KG1 (cell line): ENCODE measurements around the gene NBPF6.
"Not testable (repeated sequence)": the region's sequence is repeated elsewhere in the genome, so short reads cannot be mapped to it uniquely, and the experiment has no call there.

Experiments used
- DNase-seq: peaks from one replicate; lab custom pipeline; 2025; lab: John Stamatoyannopoulos, UW

NBPF6 gene

DNA sequence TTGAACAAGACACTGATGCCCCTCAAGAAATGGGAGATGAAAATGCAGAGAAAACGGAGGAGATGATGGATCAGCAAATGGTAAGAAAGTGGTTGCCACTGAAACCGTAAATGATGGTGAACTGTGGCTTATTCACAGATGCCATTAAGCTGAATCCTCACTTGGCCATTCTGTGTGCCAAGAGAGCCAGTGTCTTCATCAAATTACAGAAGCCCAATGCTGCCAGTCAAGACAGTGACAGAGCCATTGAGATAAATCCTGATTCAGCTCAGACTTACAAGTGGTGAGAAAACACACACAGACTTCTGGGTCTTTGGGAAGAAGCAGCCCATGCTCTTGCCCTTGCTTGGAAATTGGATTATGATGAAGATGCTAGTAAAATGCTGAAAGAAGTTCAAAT lies 52.5 kb downstream of the NBPF6 start:
- DNase-seq, result no peak

DNA sequence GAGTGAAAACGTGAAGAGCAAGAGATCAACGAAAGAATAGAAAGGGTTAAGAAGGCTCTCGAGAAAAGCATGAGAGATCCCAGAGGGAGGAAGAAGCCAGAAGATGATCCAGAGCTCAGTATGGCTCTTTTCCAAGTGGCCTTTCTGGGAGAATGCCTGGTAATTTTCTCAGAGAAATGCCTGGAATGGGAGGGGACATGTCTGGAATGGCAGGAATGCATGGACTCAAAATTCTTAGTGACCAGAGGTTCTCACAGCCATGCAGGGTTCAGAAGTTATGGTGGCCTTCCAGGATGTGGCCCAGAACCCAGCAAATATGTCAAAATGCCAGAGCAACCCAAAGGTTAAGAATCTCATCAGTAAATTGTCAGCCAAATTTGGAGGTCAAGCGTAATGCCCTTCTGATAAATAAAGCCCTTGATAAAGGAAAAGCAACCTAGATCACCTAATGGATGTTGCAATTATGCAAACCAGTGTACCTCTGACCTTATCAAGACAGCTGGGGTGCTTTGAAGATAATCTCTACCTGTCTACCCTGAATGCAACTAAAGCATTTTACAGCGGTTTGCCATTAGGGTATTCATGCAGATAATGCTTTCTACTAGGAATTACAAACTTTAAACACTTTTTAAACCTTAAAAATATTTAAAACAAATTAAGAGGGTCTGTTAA lies 53.1 kb downstream of the NBPF6 start:
- DNase-seq, result no peak

DNA sequence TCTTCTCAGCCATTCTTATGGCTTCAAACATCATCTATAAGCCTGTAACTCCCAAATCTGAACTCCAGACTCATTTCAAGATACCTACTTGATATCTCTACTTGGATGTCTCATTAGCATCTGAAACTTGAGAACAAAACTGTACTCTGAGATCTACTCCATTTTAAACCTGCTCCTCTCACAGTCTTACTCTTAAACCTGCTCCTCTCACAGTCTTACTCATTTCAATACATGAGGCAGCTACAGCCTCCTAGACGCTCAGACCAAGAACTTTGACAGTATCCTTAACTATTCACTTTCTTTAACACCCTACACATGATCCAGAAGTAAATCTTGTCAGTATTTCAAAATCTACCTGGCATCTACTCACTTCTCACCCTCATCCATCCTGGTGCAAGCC lies 54.3 kb downstream of the NBPF6 start:
- no peak for DNase-seq

DNA sequence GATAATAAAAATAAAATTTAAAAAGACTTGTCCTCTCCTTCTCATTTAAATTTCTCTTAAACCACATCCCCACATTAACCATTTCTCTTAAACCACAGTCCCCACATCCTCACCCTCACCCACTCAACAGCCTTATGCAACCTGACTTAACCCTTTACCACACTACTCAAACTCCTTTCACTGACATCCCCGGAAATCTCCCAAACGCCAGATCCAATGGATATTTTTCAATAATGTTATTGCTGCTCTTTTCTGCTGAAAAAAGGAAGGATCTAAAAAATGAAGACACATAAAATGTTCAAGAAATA lies 55.6 kb downstream of the NBPF6 start:
- DNase-seq, result no peak

DNA sequence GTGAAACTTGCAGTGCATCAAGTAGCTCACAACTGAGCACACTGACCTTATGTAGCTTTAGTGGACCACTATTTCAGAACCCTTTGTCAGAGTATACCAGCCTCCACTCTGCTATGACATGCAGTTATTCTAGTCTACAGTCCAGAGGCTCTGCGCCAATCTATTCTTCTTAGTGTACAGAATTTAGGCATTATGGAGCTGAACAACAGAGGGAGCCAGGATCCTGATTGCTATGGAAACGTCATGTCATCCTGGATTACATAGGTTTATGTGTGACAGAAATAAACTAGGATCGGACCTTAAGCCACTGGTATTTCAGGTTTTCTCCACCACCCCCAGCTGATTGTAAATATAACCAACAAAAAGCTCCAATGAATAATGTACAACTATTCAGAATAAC lies 61.6 kb downstream of the NBPF6 start:
- no peak for DNase-seq

DNA sequence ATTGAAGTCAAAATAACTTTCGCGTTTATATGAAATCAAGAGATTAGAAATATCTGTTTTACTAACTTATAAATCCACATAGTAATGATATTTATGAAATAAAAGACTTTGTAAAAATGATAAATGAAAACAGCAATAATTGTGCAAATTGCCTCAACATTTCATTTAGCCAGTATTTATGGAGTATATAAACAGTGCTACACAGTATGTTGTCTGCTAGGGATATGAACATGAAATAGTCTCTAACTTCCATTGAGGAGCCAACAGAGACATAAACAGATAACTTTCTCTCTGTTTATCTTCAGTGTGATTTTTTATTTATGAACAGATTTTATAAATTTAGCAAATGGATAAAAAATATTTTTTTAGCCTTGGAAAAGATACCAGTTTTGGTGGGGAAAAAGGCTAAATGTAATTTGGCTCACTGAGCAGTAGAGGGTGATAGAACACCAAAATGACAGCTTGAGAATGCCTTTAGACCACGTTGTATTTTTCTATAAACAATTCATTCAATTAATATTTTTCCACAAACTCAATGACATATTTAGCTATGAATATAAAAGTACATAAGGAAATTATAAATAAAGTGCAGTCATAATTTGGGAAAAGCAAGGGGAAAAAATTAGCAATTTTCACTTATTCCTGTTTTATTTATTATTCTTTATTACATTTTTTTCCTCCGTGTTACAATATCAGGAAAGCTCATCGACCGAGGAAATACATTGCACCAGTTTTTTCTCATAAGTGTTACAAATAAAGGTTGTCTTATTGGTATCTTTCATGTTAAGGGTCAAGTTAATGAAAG lies 62.3 kb downstream of the NBPF6 start:
- peak; percentile 11 for DNase-seq

DNA sequence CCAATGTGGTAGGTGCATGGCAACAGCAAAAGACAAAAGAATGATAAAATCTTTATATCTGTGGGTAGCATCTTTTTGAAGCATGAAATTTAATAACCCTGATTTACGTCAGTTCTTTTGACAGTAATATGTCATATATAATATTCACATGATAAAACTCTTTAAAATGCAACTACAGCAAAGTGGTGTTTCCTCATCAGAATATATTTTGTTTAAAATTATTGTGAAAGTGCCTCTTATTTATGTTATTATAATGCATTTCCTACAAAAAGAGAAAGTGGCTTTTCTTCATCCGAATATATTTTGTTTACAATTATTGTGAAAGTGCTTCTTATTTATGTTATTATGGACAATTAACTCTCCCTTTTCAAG lies 62.9 kb downstream of the NBPF6 start:
- no peak for DNase-seq

DNA sequence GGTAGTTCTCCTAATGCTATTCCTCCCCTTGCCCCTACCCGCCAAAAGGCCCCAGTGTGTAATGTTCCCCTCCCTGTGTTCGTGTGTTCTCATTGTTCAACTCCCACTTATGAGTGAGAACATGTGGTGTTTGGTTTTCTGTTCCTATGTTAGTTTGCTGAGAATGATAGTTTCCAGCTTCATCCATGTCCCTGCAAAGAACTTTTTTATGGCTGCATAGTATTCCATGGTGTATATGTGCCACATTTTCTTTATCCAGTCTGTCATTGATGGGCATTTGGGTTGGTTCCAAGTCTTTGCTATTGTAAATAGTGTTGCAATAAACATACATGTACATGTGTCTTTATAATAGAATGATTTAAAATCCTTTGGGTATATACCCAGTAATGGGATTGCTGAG lies 63.8 kb downstream of the NBPF6 start:
- not testable (repeated sequence) for DNase-seq

DNA sequence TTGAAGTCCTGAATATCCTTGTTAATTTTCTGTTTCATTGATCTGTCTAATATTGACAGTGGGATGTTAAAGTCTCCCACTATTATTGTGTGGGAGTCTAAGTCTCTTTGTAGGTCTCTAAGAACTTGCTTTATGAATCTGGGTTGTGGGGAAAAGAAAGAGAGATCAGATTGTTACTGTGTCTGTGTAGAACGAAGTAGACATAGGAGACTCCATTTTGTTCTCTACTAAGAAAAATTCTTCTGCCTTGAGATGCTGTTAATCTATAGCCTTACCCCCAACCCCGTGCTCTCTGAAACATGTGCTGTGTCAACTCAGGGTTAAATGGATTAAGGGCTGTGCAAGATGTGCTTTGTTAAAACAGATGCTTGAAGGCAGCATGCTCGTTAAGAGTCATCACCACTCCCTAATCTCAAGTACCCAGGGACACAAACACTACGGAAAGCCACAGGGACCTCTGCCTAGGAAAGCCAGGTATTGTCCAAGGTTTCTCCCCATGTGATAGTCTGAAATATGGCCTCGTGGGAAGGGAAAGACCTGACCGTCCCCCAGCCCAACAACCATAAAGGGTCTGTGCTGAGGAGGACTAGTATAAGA lies 67.3 kb downstream of the NBPF6 start:
- not testable (repeated sequence) for DNase-seq
